HG02642 (cell line): ENCODE data around the gene ACTL6B.
"Not testable (repeated sequence)": the region's sequence is repeated elsewhere in the genome, so short reads cannot be mapped to it uniquely, and the experiment has no call there.

Experiments used
- ATAC-seq: cut with Tn5 transposase; IDR thresholded peaks from one replicate; pipeline ENCODE4 v1.9.1; 2021; ENCODE audit warnings: mild to moderate bottlenecking; ENCODE audit not compliant: unreplicated experiment, poor library complexity

ACTL6B gene

GRCh38 chr7:100655908-100656674, at the start of gene ACTL6B:
ACTL6B (minus strand) TSS chr7:100656448; CDS start chr7:100656354, 94 bp downstream.
- ATAC-seq = no peak

GRCh38 chr7:100705320-100705752, 49.1 kb upstream of the ACTL6B start:
- peak; percentile 60 for ATAC-seq

- not testable (repeated sequence) for ATAC-seq
These were observed 44.8 kb upstream of the ACTL6B start for GRCh38 chr7:100701089-100701488.

GRCh38 chr7:100699018-100699417, 42.8 kb upstream of the ACTL6B start:
- no peak for ATAC-seq

- no peak for ATAC-seq
These were observed 39.9 kb upstream of the ACTL6B start for GRCh38 chr7:100696123-100696521.

- peak; percentile 61 for ATAC-seq
These were observed 38.0 kb upstream of the ACTL6B start, which contains the start of gene GIGYF1 for GRCh38 chr7:100694098-100694745. GIGYF1 (minus strand) TSS chr7:100694250; CDS start chr7:100688238, 6,012 bp downstream.

GRCh38 chr7:100693312-100694097, 37.3 kb upstream of the ACTL6B start:
- ATAC-seq = peak; percentile 22

GRCh38 chr7:100692578-100692961, 36.3 kb upstream of the ACTL6B start:
- no peak for ATAC-seq

- ATAC-seq = no peak
These were observed 35.7 kb upstream of the ACTL6B start for GRCh38 chr7:100691676-100692577.

- no peak for ATAC-seq
These were observed 33.2 kb upstream of the ACTL6B start for GRCh38 chr7:100689230-100690135.

- no peak for ATAC-seq
These were observed 32.1 kb upstream of the ACTL6B start for GRCh38 chr7:100688326-100688860.

- no peak for ATAC-seq
These were observed 31.6 kb upstream of the ACTL6B start for GRCh38 chr7:100687751-100688300.

GRCh38 chr7:100687261-100687660, 31.0 kb upstream of the ACTL6B start:
- ATAC-seq = no peak

- ATAC-seq = no peak
These were observed 30.6 kb upstream of the ACTL6B start for GRCh38 chr7:100686822-100687211.

GRCh38 chr7:100686201-100686821, 30.1 kb upstream of the ACTL6B start:
- no peak for ATAC-seq

GRCh38 chr7:100685631-100686145, 29.4 kb upstream of the ACTL6B start:
- ATAC-seq = no peak

- no peak for ATAC-seq
These were observed 28.9 kb upstream of the ACTL6B start for GRCh38 chr7:100685049-100685605.
